Liver (tissue), 9 donors: ENCODE data around the gene AKAP13. TPM values are rescaled to one million over a fixed set of nuclear protein-coding genes. Genes with fewer than 3 reads are reported as not detected.

Source experiments
- DNase-seq: peaks from one replicate; pipeline ENCODE4 v3.0.0-alpha.2; 2017; ENCODE audit warnings: low spot score
- H3K27ac ChIP-seq, 2 donors: one replicate each; pipeline ENCODE4 v1.7.0; 2013; ENCODE audit warnings: inconsistent platforms in 2 of 2, low read length in 2 of 2, control low read depth in 1 of 2, low read depth in 1 of 2, mild to moderate bottlenecking in 1 of 2
- H3K27me3 ChIP-seq, 4 donors: one replicate each; pipeline versions ENCODE4 v1.6.1 to v1.7.0; 2013; ENCODE audit warnings: low read length in 3 of 4, inconsistent platforms in 1 of 4, mild to moderate bottlenecking in 1 of 4, moderate library complexity in 1 of 4; ENCODE audit not compliant: control insufficient read depth in 4 of 4, insufficient read depth in 4 of 4
- H3K36me3 ChIP-seq, 4 donors: one replicate each; pipeline versions ENCODE4 v1.6.1 to v1.7.0; 2013; ENCODE audit warnings: low read length in 3 of 4, mild to moderate bottlenecking in 3 of 4, low read depth in 1 of 4, moderate library complexity in 1 of 4; ENCODE audit not compliant: control insufficient read depth in 4 of 4, insufficient read depth in 3 of 4
- H3K4me1 ChIP-seq, 4 donors: one replicate each; pipeline versions ENCODE4 v1.6.1 to v1.7.0; 2013; ENCODE audit warnings: low read length in 3 of 4, mild to moderate bottlenecking in 3 of 4, moderate library complexity in 1 of 4; ENCODE audit not compliant: control insufficient read depth in 4 of 4, insufficient read depth in 4 of 4
- H3K4me3 ChIP-seq, 3 donors: one replicate each; pipeline versions ENCODE4 v1.6.1 to v1.7.0; 2013; ENCODE audit warnings: low read length in 3 of 3, control low read depth in 1 of 3, low read depth in 1 of 3, mild to moderate bottlenecking in 1 of 3
- H3K9ac ChIP-seq, 2 donors: one replicate each; pipeline ENCODE4 v1.7.0; 2013; ENCODE audit warnings: low read length in 2 of 2, mild to moderate bottlenecking in 2 of 2, moderate library complexity in 2 of 2, control low read depth in 1 of 2, low read depth in 1 of 2
- H3K9me3 ChIP-seq, 4 donors: one replicate each; pipeline versions ENCODE4 v1.6.1 to v1.7.0; 2013; ENCODE audit warnings: low read length in 3 of 4; ENCODE audit not compliant: control insufficient read depth in 4 of 4
- EGR1 ChIP-seq, 2 donors: IDR thresholded peaks; 2 replicates each; pipeline ENCODE4 v1.6.1; 2016 to 2018; ENCODE audit warnings: antibody characterized with exemption in 2 of 2, low read depth in 2 of 2
- FOXA1 ChIP-seq: IDR thresholded peaks from 2 replicates; pipeline ENCODE4 v1.6.1; 2016; ENCODE audit warnings: antibody characterized with exemption
- FOXA2 ChIP-seq: IDR thresholded peaks from 2 replicates; pipeline ENCODE4 v1.6.1; 2016; ENCODE audit warnings: antibody characterized with exemption
- GABPA ChIP-seq, 2 donors: IDR thresholded peaks in 1 of 2; conservative IDR thresholded peaks in 1 of 2; 2 replicates each; pipeline ENCODE4 v1.6.1; 2016; ENCODE audit warnings: antibody characterized with exemption in 2 of 2, mild to moderate bottlenecking in 1 of 2, moderate library complexity in 1 of 2
- HNF4A ChIP-seq, 2 donors: conservative IDR thresholded peaks; 2 replicates each; pipeline ENCODE4 v1.6.1; 2016; ENCODE audit warnings: antibody characterized with exemption in 2 of 2, mild to moderate bottlenecking in 2 of 2
- HNF4G ChIP-seq: IDR thresholded peaks from 2 replicates; pipeline ENCODE4 v1.6.1; 2016; ENCODE audit warnings: antibody characterized with exemption
- JUND ChIP-seq, 2 donors: IDR thresholded peaks; 2 replicates each; pipeline ENCODE4 v1.6.1; 2016; ENCODE audit warnings: antibody characterized with exemption in 2 of 2
- NR2F2 ChIP-seq: IDR thresholded peaks from 2 replicates; pipeline ENCODE4 v1.6.1; 2016; ENCODE audit warnings: antibody characterized with exemption
- RAD21 ChIP-seq, 2 donors: IDR thresholded peaks; 2 replicates each; pipeline ENCODE4 v1.6.1; 2016; ENCODE audit warnings: antibody characterized with exemption in 2 of 2, mild to moderate bottlenecking in 2 of 2
- RXRA ChIP-seq, 2 donors: IDR thresholded peaks; 2 replicates each; pipeline ENCODE4 v1.6.1; 2017 to 2018; ENCODE audit warnings: antibody characterized with exemption in 2 of 2, mild to moderate bottlenecking in 1 of 2
- SP1 ChIP-seq: IDR thresholded peaks from 2 replicates; pipeline ENCODE4 v1.6.1; 2018; ENCODE audit warnings: antibody characterized with exemption, mild to moderate bottlenecking
- TAF1 ChIP-seq: conservative IDR thresholded peaks from 2 replicates; pipeline ENCODE4 v1.6.1; 2016; ENCODE audit warnings: antibody characterized with exemption, mild to moderate bottlenecking
- WGBS: extraction: QIAGEN DNeasy Blood & Tissue Kit; methylation state at CpG from one replicate; pipeline ENCODE4 v1.1.7; 2013; 5-methylcytosine and 5-hydroxymethylcytosine counted together
- polyA plus RNA-seq, 2 donors: library from polyadenylated mRNA; stranded (reverse) in 1 of 2; unstranded in 1 of 2; fragments of 200-250 nt in 1 of 2; fragments of >200 nt in 1 of 2; fragmentation: Nextera tagmentation in 1 of 2; extraction: Ambion mirVana in 1 of 2; gene quantifications; one replicate each; pipeline versions ENCODE4 v1.2.1 to v1.2.3, GENCODE V29; 2013 to 2015
- total RNA-seq, 2 donors: library from RNA; depleted of rRNA; stranded (reverse); fragments of >200 nt; gene quantifications; one replicate each; pipeline ENCODE4 v1.2.3, GENCODE V29; 2014
- TF ChIP-seq, protein P1 (sequence below): fragments of 150-350 bp; IDR thresholded peaks from 2 replicates; pipeline ENCODE4 v1.5.1; 2017; ENCODE audit warnings: improper control_type of control experiment, low read depth, low read length; ENCODE audit not compliant: missing input control
- TF ChIP-seq, protein P2 (sequence below): IDR thresholded peaks from 2 replicates; pipeline ENCODE4 v1.6.1; 2016; ENCODE audit warnings: antibody characterized with exemption
- TF ChIP-seq, protein P3 (sequence below): IDR thresholded peaks from 2 replicates; pipeline ENCODE4 v1.6.1; 2016; ENCODE audit warnings: antibody characterized with exemption
- TF ChIP-seq, protein P4 (sequence below): IDR thresholded peaks from 2 replicates; pipeline ENCODE4 v1.6.1; 2016; ENCODE audit warnings: antibody characterized with exemption
- donor health status: healthy.
- donor health status: healthy.
- donor health status: healthy.
- donor health status: healthy.
- donor health status: healthy.

The AKAP13 gene
- total and polyA plus RNA-seq, 4 donors = 18.6 to 92.3 (median 37.4) TPM

DNA sequence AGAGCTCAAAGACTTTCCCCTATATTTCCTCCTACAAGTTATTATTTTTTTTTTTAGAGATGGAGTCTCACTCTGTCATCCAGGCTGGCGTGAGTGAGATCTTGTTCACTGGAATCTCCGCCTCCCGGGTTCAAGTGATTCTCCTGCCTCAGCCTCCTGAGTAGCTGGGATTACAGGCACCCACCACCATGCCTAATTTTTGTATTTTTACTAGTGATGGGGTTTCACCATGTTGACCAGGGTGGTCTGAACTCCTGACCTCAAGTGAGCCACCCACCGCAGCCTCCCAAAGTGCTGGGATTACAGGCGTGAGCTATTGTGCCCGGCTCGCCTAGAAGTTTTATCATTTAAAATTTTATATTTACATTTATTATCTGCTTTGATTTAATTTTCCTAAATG lies 5.9 kb downstream of the AKAP13 start:
- WGBS = 97% methylated on average over 7 of the region's 7 CpGs
- TF ChIP-seq RXRA (IDR thresholded peaks at IDR 0.05) (no peak), NR2F2 (no peak), HNF4A (conservative IDR thresholded peaks at IDR 0.05) (no peak), HNF4G (no peak), RAD21 (IDR thresholded peaks at IDR 0.05) (no peak), EGR1 (IDR thresholded peaks at IDR 0.05; ENCODE audit: low read depth in 2 of 2) (no peak), FOXA1 (no peak), JUND (IDR thresholded peaks at IDR 0.05) (no peak), GABPA (IDR thresholded peaks at IDR 0.05 in 1 of 2, conservative IDR thresholded peaks at IDR 0.05 in 1 of 2) (no peak), SP1 (no peak), FOXA2 (no peak)
- TF ChIP-seq, protein P1, sequence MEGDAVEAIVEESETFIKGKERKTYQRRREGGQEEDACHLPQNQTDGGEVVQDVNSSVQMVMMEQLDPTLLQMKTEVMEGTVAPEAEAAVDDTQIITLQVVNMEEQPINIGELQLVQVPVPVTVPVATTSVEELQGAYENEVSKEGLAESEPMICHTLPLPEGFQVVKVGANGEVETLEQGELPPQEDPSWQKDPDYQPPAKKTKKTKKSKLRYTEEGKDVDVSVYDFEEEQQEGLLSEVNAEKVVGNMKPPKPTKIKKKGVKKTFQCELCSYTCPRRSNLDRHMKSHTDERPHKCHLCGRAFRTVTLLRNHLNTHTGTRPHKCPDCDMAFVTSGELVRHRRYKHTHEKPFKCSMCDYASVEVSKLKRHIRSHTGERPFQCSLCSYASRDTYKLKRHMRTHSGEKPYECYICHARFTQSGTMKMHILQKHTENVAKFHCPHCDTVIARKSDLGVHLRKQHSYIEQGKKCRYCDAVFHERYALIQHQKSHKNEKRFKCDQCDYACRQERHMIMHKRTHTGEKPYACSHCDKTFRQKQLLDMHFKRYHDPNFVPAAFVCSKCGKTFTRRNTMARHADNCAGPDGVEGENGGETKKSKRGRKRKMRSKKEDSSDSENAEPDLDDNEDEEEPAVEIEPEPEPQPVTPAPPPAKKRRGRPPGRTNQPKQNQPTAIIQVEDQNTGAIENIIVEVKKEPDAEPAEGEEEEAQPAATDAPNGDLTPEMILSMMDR = no peak
- TF ChIP-seq, protein P2, sequence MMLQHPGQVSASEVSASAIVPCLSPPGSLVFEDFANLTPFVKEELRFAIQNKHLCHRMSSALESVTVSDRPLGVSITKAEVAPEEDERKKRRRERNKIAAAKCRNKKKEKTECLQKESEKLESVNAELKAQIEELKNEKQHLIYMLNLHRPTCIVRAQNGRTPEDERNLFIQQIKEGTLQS = no peak
- TF ChIP-seq, protein P3, sequence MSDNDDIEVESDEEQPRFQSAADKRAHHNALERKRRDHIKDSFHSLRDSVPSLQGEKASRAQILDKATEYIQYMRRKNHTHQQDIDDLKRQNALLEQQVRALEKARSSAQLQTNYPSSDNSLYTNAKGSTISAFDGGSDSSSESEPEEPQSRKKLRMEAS = no peak
- no peaks in the 10 kb centered on the region for H3K36me3 ChIP-seq
- H3K27me3 ChIP-seq = no peaks in the 10 kb centered on the region
- peaks cover 0 to 10% (median under 1%) of the 10 kb centered on the region in 4 donors for H3K4me1 ChIP-seq
- no peak overlapping the region for H3K27ac ChIP-seq
- no peak overlapping the region for H3K9ac ChIP-seq
- no peak overlapping the region for H3K4me3 ChIP-seq
- no peaks in the 10 kb centered on the region for H3K9me3 ChIP-seq
- no peak for DNase-seq

DNA sequence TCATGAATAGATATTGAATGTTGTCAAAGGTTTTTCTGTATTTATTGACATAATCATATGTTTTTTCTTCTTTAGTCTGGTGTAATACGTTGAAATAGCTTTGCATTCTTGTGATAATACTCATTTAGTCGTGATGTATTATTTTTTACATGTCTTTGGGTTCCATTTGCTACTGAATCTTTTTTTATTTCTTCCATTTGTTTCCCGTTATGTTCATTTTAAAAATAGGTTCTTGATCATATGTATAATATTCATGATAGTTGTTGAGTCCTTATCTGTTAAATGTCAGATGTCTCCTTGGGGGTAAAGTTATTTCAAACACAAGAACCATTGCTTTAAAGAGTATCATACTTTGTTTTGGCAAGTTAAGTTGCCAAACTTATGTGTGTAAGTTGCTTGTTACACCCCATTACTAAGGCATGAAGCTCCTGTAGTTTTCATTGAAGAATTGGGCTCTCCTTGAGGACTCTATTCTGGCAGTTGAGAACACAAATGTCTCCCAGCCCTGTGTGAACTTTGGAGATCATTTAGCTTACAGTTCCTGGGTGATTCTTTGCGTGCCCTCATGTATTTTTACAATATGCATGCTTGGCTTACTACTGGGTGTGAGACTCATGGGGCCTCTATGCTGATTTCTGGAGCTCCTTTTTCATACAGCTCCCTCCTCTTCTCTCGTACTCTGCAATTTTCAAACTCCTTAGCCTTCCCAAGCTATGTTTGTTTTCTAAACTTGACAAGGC lies 8.3 kb downstream of the AKAP13 start:
- Histone ChIP-seq H3K27me3 (no peaks in the 10 kb centered on the region), H3K27ac (no peak overlapping the region), H3K9me3 (no peaks in the 10 kb centered on the region), H3K9ac (no peak overlapping the region), H3K4me3 (no peak overlapping the region), H3K36me3 (no peaks in the 10 kb centered on the region), H3K4me1 (peaks cover 0 to 6% (median 0%) of the 10 kb centered on the region in 4 donors)
- TF ChIP-seq, protein P1 = no peak
- no peak for TF ChIP-seq HNF4A (conservative IDR thresholded peaks at IDR 0.05)
- no peak for TF ChIP-seq SP1
- TF ChIP-seq HNF4G = no peak
- TF ChIP-seq FOXA1 = no peak
- TF ChIP-seq, protein P4, sequence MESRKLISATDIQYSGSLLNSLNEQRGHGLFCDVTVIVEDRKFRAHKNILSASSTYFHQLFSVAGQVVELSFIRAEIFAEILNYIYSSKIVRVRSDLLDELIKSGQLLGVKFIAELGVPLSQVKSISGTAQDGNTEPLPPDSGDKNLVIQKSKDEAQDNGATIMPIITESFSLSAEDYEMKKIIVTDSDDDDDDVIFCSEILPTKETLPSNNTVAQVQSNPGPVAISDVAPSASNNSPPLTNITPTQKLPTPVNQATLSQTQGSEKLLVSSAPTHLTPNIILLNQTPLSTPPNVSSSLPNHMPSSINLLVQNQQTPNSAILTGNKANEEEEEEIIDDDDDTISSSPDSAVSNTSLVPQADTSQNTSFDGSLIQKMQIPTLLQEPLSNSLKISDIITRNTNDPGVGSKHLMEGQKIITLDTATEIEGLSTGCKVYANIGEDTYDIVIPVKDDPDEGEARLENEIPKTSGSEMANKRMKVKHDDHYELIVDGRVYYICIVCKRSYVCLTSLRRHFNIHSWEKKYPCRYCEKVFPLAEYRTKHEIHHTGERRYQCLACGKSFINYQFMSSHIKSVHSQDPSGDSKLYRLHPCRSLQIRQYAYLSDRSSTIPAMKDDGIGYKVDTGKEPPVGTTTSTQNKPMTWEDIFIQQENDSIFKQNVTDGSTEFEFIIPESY = no peak
- no peak for TF ChIP-seq TAF1
- no peak for TF ChIP-seq GABPA (IDR thresholded peaks at IDR 0.05 in 1 of 2, conservative IDR thresholded peaks at IDR 0.05 in 1 of 2)
- TF ChIP-seq, protein P2 = no peak
- DNase-seq = no peak
- 94% methylated on average over 5 of the region's 5 CpGs for WGBS
